HepG2 (cell line): Measurements from ENCODE around the gene PKNOX2.

ENCODE experiments used
- CCAR2 ChIP-seq: fragments of 200-400 bp; formaldehyde crosslinking; optimal IDR thresholded peaks from 2 replicates; pipeline ENCODE3; 2018; ENCODE audit warnings: low read depth, mild to moderate bottlenecking, low read length, moderate library complexity
- CTCF ChIP-seq: sonication (generic); formaldehyde crosslinking; IDR thresholded peaks from 2 replicates; pipeline ENCODE4 v1.5.0; 2020; ENCODE audit warnings: mild to moderate bottlenecking, missing genetic modification reagents, moderate library complexity
- E2F1 ChIP-seq: sonication (generic); formaldehyde crosslinking; IDR thresholded peaks from 2 replicates; pipeline ENCODE4 v1.5.0; 2020; ENCODE audit warnings: missing genetic modification reagents
- HCFC1 ChIP-seq: fragments of 150-350 bp; IDR thresholded peaks from 2 replicates; pipeline ENCODE4 v1.6.1; 2014; ENCODE audit warnings: low read depth, low read length
- KDM2A ChIP-seq: sonication (generic); formaldehyde crosslinking; IDR thresholded peaks from 2 replicates; pipeline ENCODE4 v1.4.0; 2020; ENCODE audit warnings: low read depth, missing genetic modification reagents, borderline replicate concordance
- NR2F2 ChIP-seq: IDR thresholded peaks from 2 replicates; pipeline ENCODE4 v1.6.1; 2012; ENCODE audit warnings: low read depth, inconsistent platforms, borderline replicate concordance
- TAF1 ChIP-seq: sonication (generic); formaldehyde crosslinking; IDR thresholded peaks from 2 replicates; pipeline ENCODE4 v1.4.0; 2020; ENCODE audit warnings: missing genetic modification reagents
- TBX2 ChIP-seq: sonication (generic); formaldehyde crosslinking; IDR thresholded peaks from 2 replicates; pipeline ENCODE4 v1.5.0; 2020; ENCODE audit warnings: missing genetic modification reagents, mild to moderate bottlenecking, borderline replicate concordance
- ZBTB21 ChIP-seq: sonication (generic); formaldehyde crosslinking; IDR thresholded peaks from 2 replicates; pipeline ENCODE4 v1.4.0; 2020; ENCODE audit warnings: missing genetic modification reagents
- ZNF746 ChIP-seq: sonication (generic); formaldehyde crosslinking; IDR thresholded peaks from 2 replicates; pipeline ENCODE4 v1.8.0; 2022; ENCODE audit warnings: mild to moderate bottlenecking, missing genetic modification reagents
- ZNF749 ChIP-seq: sonication (generic); formaldehyde crosslinking; IDR thresholded peaks from 2 replicates; pipeline ENCODE4 v1.8.0; 2022; ENCODE audit warnings: mild to moderate bottlenecking, missing genetic modification reagents, moderate library complexity, borderline replicate concordance
- ZNF775 ChIP-seq: sonication (generic); formaldehyde crosslinking; IDR thresholded peaks from 2 replicates; pipeline ENCODE4 v1.4.0; 2020; ENCODE audit warnings: missing genetic modification reagents, mild to moderate bottlenecking, moderate library complexity, borderline replicate concordance
- TF ChIP-seq, protein P1 (sequence below): sonication (generic); formaldehyde crosslinking; conservative IDR thresholded peaks from 2 replicates; pipeline ENCODE4 v1.5.0; 2020; ENCODE audit warnings: missing genetic modification reagents

DNA sequence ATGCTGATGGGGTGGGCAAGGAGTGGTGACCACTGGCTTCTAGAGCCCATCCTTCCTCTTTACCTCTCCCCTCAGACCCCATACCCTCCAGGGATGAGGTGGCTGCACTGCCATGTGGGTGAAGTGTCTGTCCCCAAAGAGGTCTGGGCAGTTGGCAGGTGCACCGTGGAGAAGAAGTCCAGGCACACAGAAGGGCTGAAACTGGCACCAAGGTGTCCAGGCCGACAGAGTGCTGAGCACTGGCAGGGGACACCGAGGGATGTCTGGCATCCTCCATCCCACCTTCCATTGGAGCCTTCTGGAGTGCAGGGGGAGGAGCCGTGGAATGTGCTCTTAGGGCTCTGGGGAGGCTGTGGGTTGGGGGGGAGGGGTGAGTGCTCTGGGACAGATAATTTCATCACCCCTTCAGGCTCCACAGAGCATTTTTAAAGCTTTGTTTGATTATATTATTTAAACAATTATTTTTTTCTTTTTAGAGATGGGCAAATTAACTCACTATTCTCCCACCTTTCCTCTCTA lies 37.9 kb downstream of the PKNOX2 start:
- TF ChIP-seq CTCF (CRISPR knock-in tag) (no peak), CCAR2 (no peak), ZBTB21 (no peak), ZNF749 (CRISPR knock-in tag) (no peak), KDM2A (CRISPR knock-in tag) (no peak), ZNF775 (CRISPR knock-in tag) (no peak), HCFC1 (no peak), E2F1 (CRISPR knock-in tag) (no peak), TBX2 (no peak), NR2F2 (no peak), TAF1 (CRISPR knock-in tag) (no peak), ZNF746 (CRISPR knock-in tag) (no peak)
- TF ChIP-seq, protein P1, sequence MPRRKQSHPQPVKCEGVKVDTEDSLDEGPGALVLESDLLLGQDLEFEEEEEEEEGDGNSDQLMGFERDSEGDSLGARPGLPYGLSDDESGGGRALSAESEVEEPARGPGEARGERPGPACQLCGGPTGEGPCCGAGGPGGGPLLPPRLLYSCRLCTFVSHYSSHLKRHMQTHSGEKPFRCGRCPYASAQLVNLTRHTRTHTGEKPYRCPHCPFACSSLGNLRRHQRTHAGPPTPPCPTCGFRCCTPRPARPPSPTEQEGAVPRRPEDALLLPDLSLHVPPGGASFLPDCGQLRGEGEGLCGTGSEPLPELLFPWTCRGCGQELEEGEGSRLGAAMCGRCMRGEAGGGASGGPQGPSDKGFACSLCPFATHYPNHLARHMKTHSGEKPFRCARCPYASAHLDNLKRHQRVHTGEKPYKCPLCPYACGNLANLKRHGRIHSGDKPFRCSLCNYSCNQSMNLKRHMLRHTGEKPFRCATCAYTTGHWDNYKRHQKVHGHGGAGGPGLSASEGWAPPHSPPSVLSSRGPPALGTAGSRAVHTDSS (CRISPR knock-in tag) = no peak
